ENCODE results near the gene ADAM15.

ADAM15 gene

DNA sequence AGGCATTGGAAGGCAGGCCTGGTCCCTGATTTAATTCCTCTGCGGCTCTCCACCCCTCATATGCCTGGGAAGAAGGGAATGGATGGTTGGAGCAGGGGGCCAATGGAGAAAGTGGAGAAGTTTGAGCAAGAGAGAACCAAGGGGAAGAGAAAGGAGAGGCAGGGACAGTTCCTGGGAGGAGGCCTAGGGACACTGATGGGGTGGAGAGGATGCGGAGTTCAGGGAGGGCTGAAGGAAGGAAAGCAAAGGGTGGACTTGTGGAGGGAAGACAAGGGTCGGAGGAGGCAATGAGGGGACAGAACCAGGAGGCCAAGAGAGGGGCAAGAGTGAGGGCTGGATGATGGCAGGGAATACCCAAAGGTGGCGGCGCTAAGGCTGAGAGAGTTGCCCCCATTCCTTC, 41.4 kb upstream of the ADAM15 start:
- Histone ChIP-seq H2AFZ (ENCODE audit: low read length) (no peak overlapping the region), H3K27me3 (ENCODE audit: insufficient read depth, low read length) (no peaks in the 10 kb centered on the region), H3K4me2 (ENCODE audit: low read length) (no peak overlapping the region), H3K79me2 (ENCODE audit: insufficient read depth, low read length) (no peaks in the 10 kb centered on the region), H3K4me3 (ENCODE audit: low read depth, low read length, poor library complexity, severe bottlenecking) (no peak overlapping the region), H4K20me1 (ENCODE audit: insufficient read depth, low read length) (no peaks in the 10 kb centered on the region), H3K36me3 (ENCODE audit: insufficient read depth, low read length) (no peaks in the 10 kb centered on the region), H3K4me1 (ENCODE audit: insufficient read depth, low read length, severe bottlenecking) (peaks cover 18% of the 10 kb centered on the region), H3F3A (ENCODE audit: insufficient read depth, low read length) (peaks cover 4% of the 10 kb centered on the region; the same call in 1 of the 2 replicates), H3K9me3 (ENCODE audit: low read length) (no peaks in the 10 kb centered on the region), H3K27ac (ENCODE audit: low read depth, low read length, poor library complexity, severe bottlenecking) (no peak overlapping the region), H3K9me2 (ENCODE audit: low read depth, low read length) (no peaks in the 10 kb centered on the region), H3K9ac (ENCODE audit: low read length) (no peak overlapping the region)
- no peak for TF ChIP-seq EZH2 (IDR thresholded peaks at IDR 0.05; ENCODE audit: borderline replicate concordance, low read length)
- TF ChIP-seq, protein P1, sequence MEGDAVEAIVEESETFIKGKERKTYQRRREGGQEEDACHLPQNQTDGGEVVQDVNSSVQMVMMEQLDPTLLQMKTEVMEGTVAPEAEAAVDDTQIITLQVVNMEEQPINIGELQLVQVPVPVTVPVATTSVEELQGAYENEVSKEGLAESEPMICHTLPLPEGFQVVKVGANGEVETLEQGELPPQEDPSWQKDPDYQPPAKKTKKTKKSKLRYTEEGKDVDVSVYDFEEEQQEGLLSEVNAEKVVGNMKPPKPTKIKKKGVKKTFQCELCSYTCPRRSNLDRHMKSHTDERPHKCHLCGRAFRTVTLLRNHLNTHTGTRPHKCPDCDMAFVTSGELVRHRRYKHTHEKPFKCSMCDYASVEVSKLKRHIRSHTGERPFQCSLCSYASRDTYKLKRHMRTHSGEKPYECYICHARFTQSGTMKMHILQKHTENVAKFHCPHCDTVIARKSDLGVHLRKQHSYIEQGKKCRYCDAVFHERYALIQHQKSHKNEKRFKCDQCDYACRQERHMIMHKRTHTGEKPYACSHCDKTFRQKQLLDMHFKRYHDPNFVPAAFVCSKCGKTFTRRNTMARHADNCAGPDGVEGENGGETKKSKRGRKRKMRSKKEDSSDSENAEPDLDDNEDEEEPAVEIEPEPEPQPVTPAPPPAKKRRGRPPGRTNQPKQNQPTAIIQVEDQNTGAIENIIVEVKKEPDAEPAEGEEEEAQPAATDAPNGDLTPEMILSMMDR (IDR thresholded peaks at IDR 0.05; ENCODE audit: low read length): no peak

DNA sequence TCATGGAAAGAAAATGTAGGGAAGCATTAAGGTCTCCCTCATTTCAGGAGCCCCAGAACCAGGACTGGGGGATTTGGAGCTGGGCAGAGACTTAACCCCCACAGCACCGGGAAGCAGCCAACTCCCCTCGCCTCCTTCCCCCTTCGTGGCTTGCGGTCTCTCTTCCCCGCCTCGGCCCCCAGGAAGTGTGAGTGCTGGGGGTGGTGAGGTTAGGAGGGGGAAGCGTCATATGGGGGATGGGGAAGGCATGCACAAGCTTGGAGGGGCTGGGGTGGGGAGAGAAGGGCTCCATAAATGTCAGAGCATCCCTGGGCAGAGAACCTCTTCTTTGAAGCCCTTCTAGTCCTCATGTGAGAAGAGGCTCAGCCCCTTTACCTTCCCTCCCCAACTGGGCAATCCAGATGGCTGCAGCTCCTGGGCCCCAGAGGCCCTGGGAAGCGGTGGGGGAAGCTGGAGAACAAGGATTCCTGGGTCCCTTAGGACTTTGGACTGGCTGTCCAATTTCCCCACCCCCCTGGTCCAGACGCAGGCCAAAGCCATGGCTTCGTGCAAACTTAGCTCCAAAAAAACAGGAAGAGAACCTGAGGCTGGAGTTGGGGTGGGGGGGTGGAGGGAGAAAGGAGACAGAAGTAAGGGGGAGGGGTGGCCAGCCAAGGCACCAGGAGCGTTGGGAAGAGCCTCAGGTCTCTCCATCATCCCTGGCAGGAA, 40.8 kb upstream of the ADAM15 start:
- H3K9ac ChIP-seq (ENCODE audit: low read length): no peak overlapping the region
- no peak overlapping the region for H3K27ac ChIP-seq (ENCODE audit: low read depth, low read length, poor library complexity, severe bottlenecking)
- no peak overlapping the region for H2AFZ ChIP-seq (ENCODE audit: low read length)

DNA sequence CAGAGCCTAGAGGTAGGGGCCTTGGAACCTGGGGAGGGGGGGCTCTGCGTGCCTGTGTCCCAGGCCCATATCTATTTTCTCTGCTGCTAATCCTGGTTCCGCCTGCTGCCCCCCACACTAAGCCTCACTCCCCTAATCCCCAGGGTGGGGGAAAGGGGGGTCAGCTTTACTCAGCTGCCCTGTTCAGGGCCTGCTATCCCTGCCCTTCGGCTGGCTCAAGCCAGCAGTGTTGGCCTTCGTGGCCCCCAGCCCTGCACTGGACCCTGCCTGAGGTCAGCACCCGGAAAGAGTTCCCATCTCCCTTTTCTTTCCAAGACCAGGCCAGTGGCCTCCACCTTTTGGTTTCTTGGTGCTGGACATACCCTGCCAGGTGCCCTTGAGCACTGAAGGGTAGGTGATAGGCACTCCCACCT, 40.1 kb upstream of the ADAM15 start:
- Histone ChIP-seq H3K79me2 (ENCODE audit: insufficient read depth, low read length) (no peaks in the 10 kb centered on the region), H3K4me2 (ENCODE audit: low read length) (no peak overlapping the region)

More for the DNA sequence above, 40.8 kb upstream of the ADAM15 start:
- Histone ChIP-seq H3K27me3 (ENCODE audit: insufficient read depth, low read length) (no peaks in the 10 kb centered on the region), H3K9me3 (ENCODE audit: low read length) (no peaks in the 10 kb centered on the region), H4K20me1 (ENCODE audit: insufficient read depth, low read length) (no peaks in the 10 kb centered on the region), H3F3A (ENCODE audit: insufficient read depth, low read length) (peaks cover 4% of the 10 kb centered on the region; the same call in 1 of the 2 replicates), H3K9me2 (ENCODE audit: low read depth, low read length) (no peaks in the 10 kb centered on the region), H3K4me3 (ENCODE audit: low read depth, low read length, poor library complexity, severe bottlenecking) (no peak overlapping the region), H3K36me3 (ENCODE audit: insufficient read depth, low read length) (no peaks in the 10 kb centered on the region), H3K4me1 (ENCODE audit: insufficient read depth, low read length, severe bottlenecking) (peaks cover 12% of the 10 kb centered on the region), H3K4me2 (ENCODE audit: low read length) (no peak overlapping the region), H3K79me2 (ENCODE audit: insufficient read depth, low read length) (no peaks in the 10 kb centered on the region)
- TF ChIP-seq, protein P1 (IDR thresholded peaks at IDR 0.05; ENCODE audit: low read length): no peak
- TF ChIP-seq EZH2 (IDR thresholded peaks at IDR 0.05; ENCODE audit: borderline replicate concordance, low read length): no peak

More for the DNA sequence above, 40.1 kb upstream of the ADAM15 start:
- no peak for TF ChIP-seq EZH2 (IDR thresholded peaks at IDR 0.05; ENCODE audit: borderline replicate concordance, low read length)
- TF ChIP-seq, protein P1 (IDR thresholded peaks at IDR 0.05; ENCODE audit: low read length): no peak
- no peak overlapping the region for H3K9ac ChIP-seq (ENCODE audit: low read length)
- H3K9me3 ChIP-seq (ENCODE audit: low read length): no peaks in the 10 kb centered on the region
- H3F3A ChIP-seq (ENCODE audit: insufficient read depth, low read length): peaks cover 4% of the 10 kb centered on the region; the same call in 1 of the 2 replicates
- no peak overlapping the region for H2AFZ ChIP-seq (ENCODE audit: low read length)
- no peak overlapping the region for H3K27ac ChIP-seq (ENCODE audit: low read depth, low read length, poor library complexity, severe bottlenecking)
- no peaks in the 10 kb centered on the region for H3K27me3 ChIP-seq (ENCODE audit: insufficient read depth, low read length)
- no peak overlapping the region for H3K4me3 ChIP-seq (ENCODE audit: low read depth, low read length, poor library complexity, severe bottlenecking)
- no peaks in the 10 kb centered on the region for H4K20me1 ChIP-seq (ENCODE audit: insufficient read depth, low read length)
- H3K36me3 ChIP-seq (ENCODE audit: insufficient read depth, low read length): no peaks in the 10 kb centered on the region
- peaks cover 6% of the 10 kb centered on the region for H3K4me1 ChIP-seq (ENCODE audit: insufficient read depth, low read length, severe bottlenecking)
- no peaks in the 10 kb centered on the region for H3K9me2 ChIP-seq (ENCODE audit: low read depth, low read length)

All from OCI-LY1 (cell line).